Myometrial cell (primary cell): ENCODE results near the gene EFEMP1. TPM values are rescaled to one million over a fixed set of nuclear protein-coding genes. Genes with fewer than 3 reads are reported as not detected.

Source experiments
- total RNA-seq: library from RNA; depleted of rRNA; stranded (reverse); fragments of >200 nt; gene quantifications from 2 replicates; pipeline ENCODE4 v1.2.3, GENCODE V29; 2015

EFEMP1 gene, protein sequence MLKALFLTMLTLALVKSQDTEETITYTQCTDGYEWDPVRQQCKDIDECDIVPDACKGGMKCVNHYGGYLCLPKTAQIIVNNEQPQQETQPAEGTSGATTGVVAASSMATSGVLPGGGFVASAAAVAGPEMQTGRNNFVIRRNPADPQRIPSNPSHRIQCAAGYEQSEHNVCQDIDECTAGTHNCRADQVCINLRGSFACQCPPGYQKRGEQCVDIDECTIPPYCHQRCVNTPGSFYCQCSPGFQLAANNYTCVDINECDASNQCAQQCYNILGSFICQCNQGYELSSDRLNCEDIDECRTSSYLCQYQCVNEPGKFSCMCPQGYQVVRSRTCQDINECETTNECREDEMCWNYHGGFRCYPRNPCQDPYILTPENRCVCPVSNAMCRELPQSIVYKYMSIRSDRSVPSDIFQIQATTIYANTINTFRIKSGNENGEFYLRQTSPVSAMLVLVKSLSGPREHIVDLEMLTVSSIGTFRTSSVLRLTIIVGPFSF
- total RNA-seq, result 37.8 and 48.2 TPM in 2 replicates

GRCh38 chr2:55923091-55923981, at the start of gene EFEMP1:
TSS of gene EFEMP1 (minus strand) at chr2:55923782. CDS start at chr2:55922440, 1,342 bp downstream.

Other genes starting within 250 kb of the EFEMP1 start
- gene PNPT1, start 229.9 kb downstream of the EFEMP1 start, total RNA-seq, result 10.7 and 20.4 TPM in 2 replicates